AG04449 (cell line): ENCODE data around the gene DSCAM.

Experiments
- CTCF ChIA-PET: fragments of 350-600 bp; formaldehyde crosslinking; extraction: SDS; loops from one replicate; lab custom pipeline; 2021; ENCODE audit warnings: antibody characterized with exemption; lab: Yijun Ruan, JAX
- POLR2A ChIA-PET: fragments of 400-600, 350-600 bp; formaldehyde crosslinking; extraction: SDS; loops from one replicate; lab custom pipeline; 2020; ENCODE audit warnings: antibody characterized with exemption, inconsistent platforms; lab: Yijun Ruan, JAX
- DNase-seq: peaks from one replicate; pipeline ENCODE4 v3.0.0-alpha.2; 2010; ENCODE audit warnings: low read depth, low spot score
- H3K4me3 ChIP-seq: 2 replicates; pipeline ENCODE4 v1.5.1; 2011; ENCODE audit warnings: low read depth, mild to moderate bottlenecking, control low read depth, low read length
- TF ChIP-seq, protein P1 (sequence below): IDR thresholded peaks from one replicate; pipeline ENCODE4 v1.5.1; 2011; ENCODE audit warnings: mild to moderate bottlenecking, moderate library complexity, low read length, control low read depth, inconsistent platforms; ENCODE audit not compliant: insufficient read depth; ENCODE audit errors: missing control alignments

The DSCAM gene

DNA sequence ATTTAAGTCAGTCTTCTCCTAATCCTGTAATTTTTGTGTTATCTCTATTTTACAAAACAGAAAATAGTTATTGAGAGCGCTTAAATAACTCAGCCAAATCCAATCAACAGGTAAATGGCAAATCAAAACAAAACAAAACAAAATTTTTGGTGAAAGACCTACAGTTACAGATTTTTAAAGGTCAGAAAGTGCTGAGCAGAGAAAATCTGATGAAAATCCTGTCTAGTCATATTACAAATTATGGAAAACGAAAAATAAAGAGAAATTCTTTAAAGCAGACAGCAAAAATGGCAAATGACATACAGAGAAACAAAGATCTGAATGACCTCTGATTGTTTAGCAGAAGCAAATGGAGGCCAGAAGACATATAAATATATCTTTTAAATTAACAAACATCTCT lies 497.4 kb downstream of the DSCAM start:
- ChIA-PET CTCF (no interaction called here), POLR2A (no interaction called here)
- TF ChIP-seq, protein P1, sequence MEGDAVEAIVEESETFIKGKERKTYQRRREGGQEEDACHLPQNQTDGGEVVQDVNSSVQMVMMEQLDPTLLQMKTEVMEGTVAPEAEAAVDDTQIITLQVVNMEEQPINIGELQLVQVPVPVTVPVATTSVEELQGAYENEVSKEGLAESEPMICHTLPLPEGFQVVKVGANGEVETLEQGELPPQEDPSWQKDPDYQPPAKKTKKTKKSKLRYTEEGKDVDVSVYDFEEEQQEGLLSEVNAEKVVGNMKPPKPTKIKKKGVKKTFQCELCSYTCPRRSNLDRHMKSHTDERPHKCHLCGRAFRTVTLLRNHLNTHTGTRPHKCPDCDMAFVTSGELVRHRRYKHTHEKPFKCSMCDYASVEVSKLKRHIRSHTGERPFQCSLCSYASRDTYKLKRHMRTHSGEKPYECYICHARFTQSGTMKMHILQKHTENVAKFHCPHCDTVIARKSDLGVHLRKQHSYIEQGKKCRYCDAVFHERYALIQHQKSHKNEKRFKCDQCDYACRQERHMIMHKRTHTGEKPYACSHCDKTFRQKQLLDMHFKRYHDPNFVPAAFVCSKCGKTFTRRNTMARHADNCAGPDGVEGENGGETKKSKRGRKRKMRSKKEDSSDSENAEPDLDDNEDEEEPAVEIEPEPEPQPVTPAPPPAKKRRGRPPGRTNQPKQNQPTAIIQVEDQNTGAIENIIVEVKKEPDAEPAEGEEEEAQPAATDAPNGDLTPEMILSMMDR, result no peak
- no peak for DNase-seq
- no peak overlapping the region for H3K4me3 ChIP-seq

DNA sequence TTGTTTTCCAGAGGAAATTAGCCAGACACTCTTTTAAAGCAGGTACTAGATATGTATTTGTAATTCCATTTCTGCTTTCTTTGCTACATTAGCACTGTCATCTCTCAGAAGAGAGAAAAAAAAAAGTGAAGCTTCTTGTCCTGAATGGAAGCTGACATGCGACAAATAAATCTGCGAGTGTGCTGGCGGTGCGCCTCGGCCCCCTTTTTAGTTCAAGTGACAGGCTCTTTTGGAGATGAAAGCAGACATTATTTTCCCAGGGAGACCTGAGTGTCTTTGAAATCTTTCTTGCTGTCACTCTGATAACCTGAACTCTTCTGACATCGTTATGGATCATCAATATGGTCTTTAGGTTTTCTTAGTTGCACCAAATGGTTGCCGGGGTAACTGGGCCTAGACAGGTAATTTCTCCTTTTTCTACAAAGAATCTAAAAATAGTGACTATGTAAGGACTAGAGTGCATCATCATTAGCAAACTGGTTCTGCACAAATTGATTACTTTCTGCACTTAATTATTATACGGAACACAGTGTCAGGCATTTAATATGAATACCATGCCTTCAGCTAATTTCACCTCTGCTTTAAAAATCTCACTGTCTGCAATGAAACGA lies 501.1 kb downstream of the DSCAM start:
- no peak overlapping the region for H3K4me3 ChIP-seq
- ChIA-PET POLR2A (no interaction called here), CTCF (no interaction called here)
- TF ChIP-seq, protein P1, result no peak
- DNase-seq, result no peak

DNA sequence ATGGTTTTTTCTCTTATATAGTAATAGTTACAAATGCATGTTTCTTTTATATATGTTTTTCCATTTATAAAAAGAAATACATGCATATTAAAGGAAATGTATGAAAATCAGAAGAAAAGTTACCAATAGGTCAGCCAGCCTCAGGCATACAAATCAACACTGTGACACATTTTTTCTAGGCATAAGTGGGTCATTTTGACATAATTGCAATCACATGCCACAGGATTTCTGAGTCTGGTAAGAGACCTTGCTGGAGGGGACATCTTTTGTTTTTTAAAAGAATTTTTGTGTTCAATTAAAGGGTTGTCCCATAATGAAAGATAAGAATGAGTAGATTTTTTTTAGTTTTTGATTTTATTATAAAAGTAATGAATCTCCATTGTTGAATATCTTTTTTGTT lies 506.6 kb downstream of the DSCAM start:
- POLR2A ChIA-PET, result no interaction called here
- TF ChIP-seq, protein P1, result no peak
- CTCF ChIA-PET, result no interaction called here
- no peak for DNase-seq
- H3K4me3 ChIP-seq, result no peak overlapping the region

DNA sequence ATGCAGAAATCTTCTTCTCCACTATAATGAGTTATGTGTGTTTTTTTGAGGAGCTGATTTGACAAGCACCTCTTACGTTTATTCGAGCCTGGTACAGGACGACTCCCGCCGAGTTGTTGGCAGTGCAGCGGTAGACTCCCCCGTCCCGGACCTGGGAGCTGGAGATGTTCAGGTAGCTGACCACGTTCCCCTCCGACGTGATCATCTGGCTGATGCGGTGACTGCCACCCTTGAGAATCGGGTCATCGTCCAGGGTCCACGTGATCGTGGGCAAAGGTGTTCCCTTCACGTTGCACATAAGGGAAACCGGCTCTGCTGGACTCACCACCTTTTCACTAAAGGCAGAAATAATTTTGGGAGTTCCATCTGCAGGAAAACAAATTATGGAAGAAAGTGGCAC lies 507.9 kb downstream of the DSCAM start:
- TF ChIP-seq, protein P1, result no peak
- ChIA-PET POLR2A (no interaction called here), CTCF (no interaction called here)
- no peak for DNase-seq
- no peak overlapping the region for H3K4me3 ChIP-seq

DNA sequence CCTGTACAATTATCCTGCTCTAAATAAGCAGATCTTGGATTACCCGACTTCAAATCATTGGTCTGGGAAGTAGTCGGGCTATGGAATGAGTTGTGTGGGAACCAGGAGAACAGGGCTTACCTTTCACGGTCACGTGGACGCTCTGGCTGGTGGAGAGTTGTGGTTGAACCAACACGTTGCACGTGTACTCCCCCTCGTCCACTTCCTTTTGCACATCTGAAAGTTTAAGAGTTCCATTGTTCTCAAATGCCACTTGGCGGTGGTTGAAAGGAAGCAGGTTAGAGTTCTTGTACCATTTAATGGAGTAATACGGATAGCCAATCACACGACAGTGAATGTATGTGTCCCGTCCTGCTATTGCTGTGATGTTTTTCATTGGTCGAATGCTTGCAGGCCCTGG lies 509.0 kb downstream of the DSCAM start:
- no peak overlapping the region for H3K4me3 ChIP-seq
- CTCF ChIA-PET, result no interaction called here
- no peak for DNase-seq
- TF ChIP-seq, protein P1, result no peak
- POLR2A ChIA-PET, result no interaction called here

DNA sequence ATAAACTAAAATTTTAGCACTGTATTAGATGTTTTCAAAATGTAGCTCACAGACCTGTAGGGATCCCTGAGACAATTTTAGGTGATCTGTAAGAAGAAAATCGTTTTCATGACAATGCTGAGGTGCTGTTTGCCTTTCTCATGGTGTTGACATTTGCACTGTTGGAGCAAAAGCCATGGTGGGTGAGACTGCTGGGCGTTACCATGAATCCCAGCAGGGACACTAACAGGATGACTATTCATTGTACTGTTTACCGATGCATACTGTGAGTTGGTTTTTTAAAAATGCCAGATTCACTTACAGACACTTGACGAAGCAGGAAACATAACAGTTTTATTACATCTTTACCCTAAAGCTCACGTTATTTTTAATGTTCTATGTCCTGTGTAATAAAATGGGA lies 511.3 kb downstream of the DSCAM start:
- no peak overlapping the region for H3K4me3 ChIP-seq
- CTCF ChIA-PET, result no interaction called here
- POLR2A ChIA-PET, result no interaction called here
- no peak for DNase-seq
- TF ChIP-seq, protein P1, result no peak
